Measurements from ENCODE around the gene CACNA1D. TPM values are rescaled to one million over a fixed set of nuclear protein-coding genes. Genes with fewer than 3 reads are reported as not detected.

The CACNA1D gene
- total RNA-seq, 4 donors from 2014 or later: 0.75 to 2.5 (median 1.2) TPM

GRCh38 chr3:53729618-53730017 is 235.2 kb downstream of the CACNA1D start:
- Histone ChIP-seq H3K27me3 (no peaks in the 10 kb centered on the region), H3K4me3 (no peak overlapping the region), H3K9me3 (no peaks in the 10 kb centered on the region), H3K36me3 (no peaks in the 10 kb centered on the region), H3K4me1 (peaks cover 4 to 8% (median 7%) of the 10 kb centered on the region in 4 donors), H3K27ac (replicated peaks in 1 of 4) (no peak overlapping the region)
- 81% methylated on average over 2 of the region's 2 CpGs for WGBS
- TF ChIP-seq, protein P1, sequence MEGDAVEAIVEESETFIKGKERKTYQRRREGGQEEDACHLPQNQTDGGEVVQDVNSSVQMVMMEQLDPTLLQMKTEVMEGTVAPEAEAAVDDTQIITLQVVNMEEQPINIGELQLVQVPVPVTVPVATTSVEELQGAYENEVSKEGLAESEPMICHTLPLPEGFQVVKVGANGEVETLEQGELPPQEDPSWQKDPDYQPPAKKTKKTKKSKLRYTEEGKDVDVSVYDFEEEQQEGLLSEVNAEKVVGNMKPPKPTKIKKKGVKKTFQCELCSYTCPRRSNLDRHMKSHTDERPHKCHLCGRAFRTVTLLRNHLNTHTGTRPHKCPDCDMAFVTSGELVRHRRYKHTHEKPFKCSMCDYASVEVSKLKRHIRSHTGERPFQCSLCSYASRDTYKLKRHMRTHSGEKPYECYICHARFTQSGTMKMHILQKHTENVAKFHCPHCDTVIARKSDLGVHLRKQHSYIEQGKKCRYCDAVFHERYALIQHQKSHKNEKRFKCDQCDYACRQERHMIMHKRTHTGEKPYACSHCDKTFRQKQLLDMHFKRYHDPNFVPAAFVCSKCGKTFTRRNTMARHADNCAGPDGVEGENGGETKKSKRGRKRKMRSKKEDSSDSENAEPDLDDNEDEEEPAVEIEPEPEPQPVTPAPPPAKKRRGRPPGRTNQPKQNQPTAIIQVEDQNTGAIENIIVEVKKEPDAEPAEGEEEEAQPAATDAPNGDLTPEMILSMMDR (IDR thresholded peaks at IDR 0.05): no peak
- TF ChIP-seq EP300 (IDR thresholded peaks at IDR 0.05) (no peak), POLR2A (IDR thresholded peaks at IDR 0.05; ENCODE audit: low read depth) (no peak), POLR2AphosphoS5 (IDR thresholded peaks at IDR 0.05) (no peak)
- intact Hi-C loops (cut with DNase I): no loop called here
- DNase-seq (ENCODE audit: extremely low spot score): no peak

GRCh38 chr3:53730576-53730975 is 236.2 kb downstream of the CACNA1D start:
- no peaks in the 10 kb centered on the region for H3K36me3 ChIP-seq
- no peak overlapping the region for H3K4me3 ChIP-seq
- H3K27me3 ChIP-seq: no peaks in the 10 kb centered on the region
- WGBS: 23% methylated on average over 5 of the region's 8 CpGs
- intact Hi-C loops (cut with DNase I): no loop called here
- peaks cover 4 to 8% (median 7%) of the 10 kb centered on the region in 4 donors for H3K4me1 ChIP-seq
- H3K27ac ChIP-seq (replicated peaks in 1 of 4): no peak overlapping the region
- H3K9me3 ChIP-seq: no peaks in the 10 kb centered on the region
- DNase-seq (ENCODE audit: extremely low spot score): no peak
- TF ChIP-seq POLR2AphosphoS5 (IDR thresholded peaks at IDR 0.05): no peak
- TF ChIP-seq POLR2A (IDR thresholded peaks at IDR 0.05; ENCODE audit: low read depth): no peak
- no peak for TF ChIP-seq EP300 (IDR thresholded peaks at IDR 0.05)

- Histone ChIP-seq H3K27me3 (no peaks in the 10 kb centered on the region), H3K4me1 (peaks cover 4 to 8% (median 7%) of the 10 kb centered on the region in 4 donors), H3K27ac (replicated peaks in 1 of 4) (no peak overlapping the region), H3K36me3 (no peaks in the 10 kb centered on the region), H3K4me3 (no peak overlapping the region), H3K9me3 (no peaks in the 10 kb centered on the region)
- 93% methylated on average over 14 of the region's 16 CpGs for WGBS
- intact Hi-C loops (cut with DNase I): no loop called here
- TF ChIP-seq POLR2AphosphoS5 (IDR thresholded peaks at IDR 0.05) (no peak), EP300 (IDR thresholded peaks at IDR 0.05) (no peak), POLR2A (IDR thresholded peaks at IDR 0.05; ENCODE audit: low read depth) (no peak)
- TF ChIP-seq, protein P1 (IDR thresholded peaks at IDR 0.05): no peak
- DNase-seq (ENCODE audit: extremely low spot score): no peak
Observed at GRCh38 chr3:53731934-53732624, 237.7 kb downstream of the CACNA1D start.

DNA sequence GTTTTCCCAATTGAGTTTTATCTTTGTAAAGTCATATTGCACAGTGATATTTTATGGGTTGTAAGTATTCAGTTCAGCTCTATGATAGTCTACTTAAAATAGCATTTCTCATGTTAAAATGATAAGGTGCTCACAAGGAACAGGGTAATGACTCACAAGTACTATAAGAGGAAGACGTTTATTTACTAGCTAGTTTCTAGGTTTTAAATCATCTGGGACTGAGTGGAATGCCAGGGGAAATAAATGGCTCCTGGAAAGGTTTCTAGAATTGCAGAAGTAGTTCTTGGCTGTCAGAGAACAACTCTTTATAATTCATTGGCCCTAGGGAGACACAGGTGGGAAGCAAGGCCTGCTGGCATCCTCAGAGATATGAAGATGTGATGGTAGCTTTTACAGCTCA is 239.0 kb downstream of the CACNA1D start:
- peaks cover 4 to 8% (median 7%) of the 10 kb centered on the region in 4 donors for H3K4me1 ChIP-seq
- H3K4me3 ChIP-seq: no peak overlapping the region
- no peaks in the 10 kb centered on the region for H3K36me3 ChIP-seq
- H3K27ac ChIP-seq (replicated peaks in 1 of 4): no peak overlapping the region
- intact Hi-C loops (cut with DNase I): no loop called here
- TF ChIP-seq, protein P1 (IDR thresholded peaks at IDR 0.05): no peak
- TF ChIP-seq EP300 (IDR thresholded peaks at IDR 0.05): no peak
- TF ChIP-seq POLR2AphosphoS5 (IDR thresholded peaks at IDR 0.05): no peak
- no peak for TF ChIP-seq POLR2A (IDR thresholded peaks at IDR 0.05; ENCODE audit: low read depth)
- WGBS: 16% methylated on average over 1 of the region's 1 CpG
- no peaks in the 10 kb centered on the region for H3K9me3 ChIP-seq
- no peaks in the 10 kb centered on the region for H3K27me3 ChIP-seq
- no peak for DNase-seq (ENCODE audit: extremely low spot score)

DNA sequence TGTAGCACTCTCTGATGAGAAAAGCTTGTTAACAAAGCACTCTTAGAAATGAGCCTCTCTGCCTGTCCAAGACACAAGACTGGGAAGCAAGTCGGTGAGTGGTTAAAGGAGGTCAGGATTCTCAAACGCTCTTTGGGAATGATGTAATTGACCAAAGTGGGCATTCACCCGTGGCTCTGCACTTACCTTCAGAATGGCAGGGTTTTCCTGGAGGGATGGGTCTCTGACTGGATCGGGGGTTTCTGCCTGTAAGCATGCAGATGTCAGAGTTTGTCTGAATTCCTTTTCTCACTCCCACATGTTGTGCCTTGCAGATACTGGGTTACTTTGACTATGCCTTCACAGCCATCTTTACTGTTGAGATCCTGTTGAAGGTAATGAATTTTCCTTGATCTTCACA is 245.6 kb downstream of the CACNA1D start:
- Histone ChIP-seq H3K4me1 (no peaks in the 10 kb centered on the region), H3K9me3 (no peaks in the 10 kb centered on the region), H3K27ac (replicated peaks in 1 of 4) (no peak overlapping the region), H3K4me3 (no peak overlapping the region), H3K36me3 (no peaks in the 10 kb centered on the region), H3K27me3 (no peaks in the 10 kb centered on the region)
- TF ChIP-seq POLR2A (IDR thresholded peaks at IDR 0.05; ENCODE audit: low read depth) (no peak), EP300 (IDR thresholded peaks at IDR 0.05) (no peak), POLR2AphosphoS5 (IDR thresholded peaks at IDR 0.05) (no peak)
- TF ChIP-seq, protein P1 (IDR thresholded peaks at IDR 0.05): no peak
- WGBS: 83% methylated on average over 4 of the region's 4 CpGs
- intact Hi-C loops (cut with DNase I): no loop called here
- DNase-seq (ENCODE audit: extremely low spot score): no peak

Data from esophagus muscularis mucosa (tissue), 4 donors.